Heart right ventricle (tissue), 16 donors: ENCODE results near the gene COPS9. TPM values are rescaled to one million over a fixed set of nuclear protein-coding genes. Genes with fewer than 3 reads are reported as not detected.

ENCODE experiments used
- ATAC-seq, 8 donors: fragments of 200-7000 bp; cut with Tn5 transposase; one replicate each; pipeline ENCODE4 v1.9.1; 2020; ENCODE audit warnings: mild to moderate bottlenecking in 8 of 8, moderate library complexity in 8 of 8, moderate number of reproducible peaks in 1 of 8
- DNase-seq, 2 donors: peaks; one replicate each; pipeline ENCODE4 v3.0.0-alpha.2; 2020
- H3K27ac ChIP-seq, 10 donors: fragments of 200-600 bp; sonication (generic) in 2 of 10; one replicate each; pipeline versions ENCODE4 v1.5.0 to v1.8.0; 2020 to 2022; ENCODE audit warnings: mild to moderate bottlenecking in 3 of 10
- H3K27me3 ChIP-seq, 7 donors: fragments of 200-600 bp; one replicate each; pipeline ENCODE4 v1.8.0; 2021 to 2022; ENCODE audit warnings: mild to moderate bottlenecking in 2 of 7
- H3K36me3 ChIP-seq, 9 donors: fragments of 200-600 bp; sonication (generic) in 1 of 9; one replicate each; pipeline versions ENCODE4 v1.5.0 to v1.8.0; 2020 to 2022; ENCODE audit warnings: mild to moderate bottlenecking in 2 of 9
- H3K4me1 ChIP-seq, 9 donors: fragments of 200-600 bp; sonication (generic) in 1 of 9; one replicate each; pipeline versions ENCODE4 v1.5.0 to v1.8.0; 2020 to 2022; ENCODE audit warnings: mild to moderate bottlenecking in 4 of 9
- H3K4me3 ChIP-seq, 10 donors: fragments of 200-600 bp; sonication (generic) in 2 of 10; one replicate each; pipeline versions ENCODE4 v1.5.0 to v1.8.0; 2020 to 2022; ENCODE audit warnings: mild to moderate bottlenecking in 7 of 10, moderate library complexity in 2 of 10
- H3K9me3 ChIP-seq, 11 donors: fragments of 200-600 bp in 10 of 11; sonication (generic) in 2 of 11; one replicate each; pipeline versions ENCODE4 v1.5.0 to v1.8.0; 2013 to 2022; ENCODE audit warnings: mild to moderate bottlenecking in 2 of 11, control low read depth in 1 of 11, moderate library complexity in 1 of 11
- WGBS, 2 donors: extraction: QIAGEN DNeasy Blood & Tissue Kit; methylation state at CpG; one replicate each; pipeline ENCODE4 v1.1.7; 2013; ENCODE audit warnings: inconsistent platforms in 1 of 2; 5-methylcytosine and 5-hydroxymethylcytosine counted together
- intact Hi-C, 10 donors: fragments of 100-400 bp; cut with DNase I; formaldehyde crosslinking; loops; one replicate each; pipeline versions ENCODE4 v1.11.1 to v1.14.2; 2022
- polyA plus RNA-seq, 2 donors: library from polyadenylated mRNA; stranded (reverse); fragments of 200-250 nt; gene quantifications; one replicate each; pipeline ENCODE4 v1.2.3, GENCODE V29; 2013
- total RNA-seq, 10 donors: library from RNA; stranded (reverse); fragmentation: NEBNext Ultra II Directional in 3 of 10; extraction: Animal tissue kit (Norgen Biotek cat#: 25700) in 3 of 10; gene quantifications; one replicate each; pipeline versions ENCODE4 v1.2.1 to v1.2.4, GENCODE V29; 2021 to 2023
- TF ChIP-seq, protein P1 (sequence below), 9 donors: fragments of 200-600 bp; sonication (generic) in 2 of 9; IDR thresholded peaks; one replicate each; pipeline versions ENCODE4 v1.5.0 to v1.8.0; 2021 to 2022; ENCODE audit warnings: antibody characterized with exemption in 9 of 9, mild to moderate bottlenecking in 5 of 9, moderate library complexity in 1 of 9
- donor health status: Arrhythmogenic right ventricular cardiomyopathy.
- donor health status: ischemic (EF 13 %, LVEDD 7.1; RV severe dilation, severe dysfunction).
- donor health status: healthy with polysubstance abuse.
- donor health status: DM: no; HTN: yes; CAD: no.
- donor health status: DM: no; HTN: no; CAD: no.
- donor health status: ischemic (EF 25% LVEDD 6.9; RV normal size, moderate dysfunction).
- donor health status: ischemic (EF 25% LVEDD 5.7; RV mildly dilated, moderate dysfunction).
- donor health status: healthy.
- donor health status: DM: yes; HTN: yes; CAD: no.
- donor health status: Ischemic cardiomyopathy.
- donor health status: ischemic (EF 35%, LVEDD 5.7; RV mildly dilated, moderate dysfunction).
- donor health status: nonischemic (EF 11% LVEDD 7.7; RV severe dilation, severe dysfunction).
- donor health status: DM: yes; HTN: yes; CAD: no.
- donor health status: PGD.
- donor health status: ischemic (EF 29% LVEDD 5.4; RV normal size, mild dysfunction).
- donor health status: nonischemic (EF 23%, LVEDD 6.1; RV moderate dilation, normal function).

COPS9 gene
- total and polyA plus RNA-seq, 12 donors, result 135 to 495 (median 169) TPM

DNA sequence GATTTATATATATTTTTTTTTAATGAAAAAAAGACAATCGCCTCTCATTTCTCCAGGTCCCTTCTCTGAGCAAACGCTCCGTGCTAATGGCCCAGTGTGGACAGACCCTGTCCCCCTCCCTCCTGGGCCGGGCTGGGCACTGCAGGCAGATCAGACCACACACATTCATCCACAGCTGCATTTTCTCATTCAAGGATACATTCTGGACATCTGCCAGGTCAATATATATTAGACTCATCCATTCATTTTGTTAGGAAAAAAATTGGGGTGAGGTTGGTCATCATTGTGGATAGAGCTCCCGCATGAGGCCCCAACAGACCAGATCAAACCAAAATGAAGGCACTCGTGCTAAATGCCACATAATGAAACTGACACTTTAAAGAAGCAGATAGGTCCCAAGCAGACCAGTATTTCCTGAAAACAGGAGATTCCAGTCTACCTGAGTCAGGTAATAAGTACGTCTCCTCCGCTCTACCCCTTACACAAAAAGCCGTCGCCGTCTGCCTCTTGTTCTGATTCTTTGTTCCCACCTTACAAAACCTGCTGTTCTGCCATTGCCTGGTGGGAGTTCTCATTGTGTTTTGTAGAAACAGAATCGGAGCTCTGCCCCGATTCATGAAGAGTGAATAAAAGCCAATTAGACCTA, 19.8 kb upstream of the COPS9 start:
- H3K9me3 ChIP-seq, result no peaks in the 10 kb centered on the region
- H3K27me3 ChIP-seq, result peaks cover 0 to 22% (median 5%) of the 10 kb centered on the region in 7 donors
- H3K36me3 ChIP-seq, result no peaks in the 10 kb centered on the region
- TF ChIP-seq, protein P1, sequence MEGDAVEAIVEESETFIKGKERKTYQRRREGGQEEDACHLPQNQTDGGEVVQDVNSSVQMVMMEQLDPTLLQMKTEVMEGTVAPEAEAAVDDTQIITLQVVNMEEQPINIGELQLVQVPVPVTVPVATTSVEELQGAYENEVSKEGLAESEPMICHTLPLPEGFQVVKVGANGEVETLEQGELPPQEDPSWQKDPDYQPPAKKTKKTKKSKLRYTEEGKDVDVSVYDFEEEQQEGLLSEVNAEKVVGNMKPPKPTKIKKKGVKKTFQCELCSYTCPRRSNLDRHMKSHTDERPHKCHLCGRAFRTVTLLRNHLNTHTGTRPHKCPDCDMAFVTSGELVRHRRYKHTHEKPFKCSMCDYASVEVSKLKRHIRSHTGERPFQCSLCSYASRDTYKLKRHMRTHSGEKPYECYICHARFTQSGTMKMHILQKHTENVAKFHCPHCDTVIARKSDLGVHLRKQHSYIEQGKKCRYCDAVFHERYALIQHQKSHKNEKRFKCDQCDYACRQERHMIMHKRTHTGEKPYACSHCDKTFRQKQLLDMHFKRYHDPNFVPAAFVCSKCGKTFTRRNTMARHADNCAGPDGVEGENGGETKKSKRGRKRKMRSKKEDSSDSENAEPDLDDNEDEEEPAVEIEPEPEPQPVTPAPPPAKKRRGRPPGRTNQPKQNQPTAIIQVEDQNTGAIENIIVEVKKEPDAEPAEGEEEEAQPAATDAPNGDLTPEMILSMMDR (IDR thresholded peaks at IDR 0.05), result no peak
- no peak for DNase-seq
- peaks cover 0 to 9% (median 0%) of the 10 kb centered on the region in 9 donors for H3K4me1 ChIP-seq
- H3K4me3 ChIP-seq, result no peak overlapping the region
- 83% methylated on average over 13 of the region's 13 CpGs for WGBS, 2 donors
- H3K27ac ChIP-seq, result no peak overlapping the region
- no peak for ATAC-seq
- intact Hi-C loops, result no loop called here

DNA sequence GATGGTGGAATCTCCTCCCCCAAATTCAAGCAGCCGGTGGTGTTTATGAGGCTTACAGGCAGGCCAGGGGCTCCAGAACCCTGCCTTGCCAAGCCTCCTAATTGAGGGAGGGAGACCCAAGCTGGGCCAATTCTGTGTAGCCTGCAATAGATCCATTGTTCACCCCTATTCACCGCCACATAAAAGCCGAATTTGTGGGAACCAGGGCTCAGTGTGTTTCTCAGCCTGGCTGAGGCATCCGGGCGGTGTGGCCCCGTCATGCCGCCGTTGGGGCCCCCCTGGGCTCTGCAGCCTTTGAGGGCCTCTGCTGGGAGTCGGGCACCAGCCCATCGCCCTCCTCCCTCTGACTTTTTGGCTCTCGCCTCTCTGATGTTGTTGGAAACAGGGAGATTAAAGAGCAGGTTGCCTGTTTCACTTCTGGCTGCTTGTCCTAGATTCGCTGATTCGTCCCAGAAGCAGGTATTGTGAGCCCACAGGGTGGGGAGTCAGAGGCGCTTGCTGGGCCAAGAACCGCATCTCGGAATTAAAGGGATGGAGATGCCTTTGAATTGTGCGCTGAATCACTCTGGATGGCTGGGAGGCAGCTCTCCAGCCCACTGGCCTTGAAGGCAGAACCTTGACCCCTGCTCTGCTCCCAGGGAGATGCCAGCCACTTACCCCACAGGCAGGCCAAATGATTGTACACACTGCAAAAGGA, 19.1 kb upstream of the COPS9 start:
- ATAC-seq, result no peak
- Histone ChIP-seq H3K27me3 (peaks cover 0 to 28% (median 9%) of the 10 kb centered on the region in 7 donors), H3K4me1 (peaks cover 0 to 9% (median 0%) of the 10 kb centered on the region in 9 donors), H3K4me3 (no peak overlapping the region), H3K36me3 (no peaks in the 10 kb centered on the region), H3K9me3 (no peaks in the 10 kb centered on the region), H3K27ac (no peak overlapping the region)
- WGBS, 2 donors, result 70 to 78% methylated on average over 17 of the region's 17 CpGs
- intact Hi-C loops, result no loop called here
- DNase-seq, result no peak
- TF ChIP-seq, protein P1 (IDR thresholded peaks at IDR 0.05), result no peak

DNA sequence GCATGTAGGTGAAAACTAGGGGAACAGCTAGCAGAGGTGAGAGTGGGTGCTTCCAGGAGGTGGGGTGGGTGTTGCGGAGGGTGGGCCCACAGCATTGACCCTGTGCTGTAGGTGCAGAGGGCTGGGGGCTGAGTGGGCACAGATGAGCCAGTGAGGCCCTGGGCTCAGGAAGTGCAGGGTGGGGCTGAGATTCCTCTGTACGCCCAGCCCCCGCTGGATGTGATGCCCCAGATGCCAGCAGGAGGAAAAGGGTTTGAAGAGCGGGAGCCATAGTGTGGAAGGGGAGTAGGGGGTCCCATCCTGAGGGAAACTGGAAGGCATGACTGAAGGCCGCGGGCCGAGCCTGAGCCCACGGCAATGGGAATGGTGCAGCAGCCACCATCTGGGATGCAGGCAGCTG, 18.5 kb upstream of the COPS9 start:
- intact Hi-C loops, result loop anchor here in 3 of 10 donors (5.0 kb wide), 1 partner anchor 283 kb away; the partner anchor contains the start of gene GPC1 (in 3 of the 3)
- no peaks in the 10 kb centered on the region for H3K36me3 ChIP-seq
- no peak overlapping the region for H3K27ac ChIP-seq
- WGBS, 2 donors, result 85 to 86% methylated on average over 8 of the region's 8 CpGs
- TF ChIP-seq, protein P1 (IDR thresholded peaks at IDR 0.05), result no peak
- peaks cover 0 to 29% (median 12%) of the 10 kb centered on the region in 7 donors for H3K27me3 ChIP-seq
- DNase-seq (no peak), ATAC-seq (no peak)
- H3K4me3 ChIP-seq, result no peak overlapping the region
- H3K9me3 ChIP-seq, result no peaks in the 10 kb centered on the region
- peaks cover 0 to 9% (median 0%) of the 10 kb centered on the region in 9 donors for H3K4me1 ChIP-seq

DNA sequence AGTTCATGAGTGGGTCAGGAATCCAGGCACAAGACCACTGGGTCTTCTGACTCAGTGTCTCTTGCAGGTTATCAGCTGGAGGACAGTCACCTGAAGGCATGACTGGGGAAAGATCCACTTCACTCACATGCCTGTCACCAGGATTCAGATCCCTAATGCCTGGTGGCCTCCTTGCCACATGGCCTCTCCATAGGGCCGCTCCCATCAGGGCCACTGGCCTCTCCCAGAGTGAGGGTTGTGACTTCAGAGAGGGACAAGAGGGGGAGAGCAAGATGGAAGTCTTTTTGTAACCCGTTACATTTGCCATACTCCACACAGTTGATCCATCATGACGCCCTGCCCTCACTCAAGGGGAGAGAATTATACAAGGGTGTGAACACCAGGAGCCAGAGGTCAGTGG, 17.3 kb upstream of the COPS9 start:
- ATAC-seq (no peak), DNase-seq (no peak)
- Histone ChIP-seq H3K36me3 (no peaks in the 10 kb centered on the region), H3K4me1 (peaks cover 0 to 9% (median 0%) of the 10 kb centered on the region in 9 donors), H3K27ac (no peak overlapping the region), H3K27me3 (peaks cover 0 to 38% (median 15%) of the 10 kb centered on the region in 7 donors), H3K4me3 (no peak overlapping the region), H3K9me3 (no peaks in the 10 kb centered on the region)
- intact Hi-C loops, result loop anchor here in 3 of 10 donors (5.0 kb wide), 1 partner anchor 284 kb away; the partner anchor contains the start of gene GPC1 (in 3 of the 3)
- WGBS, 2 donors, result 71 to 80% methylated on average over 3 of the region's 3 CpGs
- TF ChIP-seq, protein P1 (IDR thresholded peaks at IDR 0.05), result no peak
